Sigmoid colon (tissue), 7 donors: ENCODE data around the gene PFKL. TPM values are rescaled to one million over a fixed set of nuclear protein-coding genes. Genes with fewer than 3 reads are reported as not detected.
A peak's percentile ranks its signal among the peaks of the same experiment; 100 is the strongest.

Experiments
- DNase-seq: peaks from one replicate; pipeline ENCODE4 v3.0.0-alpha.2; 2019
- H3K27ac ChIP-seq, 4 donors: fragments of 200-600 bp; sonication (generic); one replicate each; pipeline ENCODE4 v1.5.1; 2016 to 2019; ENCODE audit warnings: mild to moderate bottlenecking in 1 of 4
- H3K27me3 ChIP-seq, 3 donors: fragments of 200-600 bp; sonication (generic); one replicate each; pipeline ENCODE4 v1.5.1; 2019; ENCODE audit warnings: mild to moderate bottlenecking in 1 of 3
- H3K36me3 ChIP-seq, 4 donors: fragments of 200-600 bp; sonication (generic); one replicate each; pipeline ENCODE4 v1.5.1; 2016 to 2019
- H3K4me1 ChIP-seq, 4 donors: fragments of 200-600 bp; sonication (generic); one replicate each; pipeline ENCODE4 v1.5.1; 2017 to 2019
- H3K4me3 ChIP-seq, 4 donors: fragments of 200-600 bp; sonication (generic); one replicate each; pipeline ENCODE4 v1.5.1; 2017 to 2019; ENCODE audit warnings: mild to moderate bottlenecking in 2 of 4, moderate library complexity in 1 of 4
- H3K9me3 ChIP-seq, 4 donors: fragments of 200-600 bp in 3 of 4; sonication (generic) in 3 of 4; one replicate each; pipeline versions ENCODE4 v1.5.1 to v1.6.1; 2013 to 2019
- EP300 ChIP-seq, 4 donors: sonication (generic); formaldehyde crosslinking; IDR thresholded peaks; one replicate each; pipeline ENCODE4 v1.6.1; 2017; ENCODE audit warnings: antibody characterized with exemption in 4 of 4
- POLR2A ChIP-seq, 2 donors: fragments of 450-650 bp; IDR thresholded peaks; one replicate each; pipeline ENCODE4 v1.6.1; 2016; ENCODE audit warnings: antibody characterized with exemption in 2 of 2, mild to moderate bottlenecking in 2 of 2, moderate library complexity in 2 of 2
- POLR2AphosphoS5 ChIP-seq, 4 donors: sonication (generic); formaldehyde crosslinking; IDR thresholded peaks; one replicate each; pipeline ENCODE4 v1.6.1; 2017; ENCODE audit warnings: antibody characterized with exemption in 4 of 4
- WGBS, 2 donors: extraction: QIAGEN DNeasy Blood & Tissue Kit; methylation state at CpG; one replicate each; pipeline ENCODE4 v1.1.7; 2013; 5-methylcytosine and 5-hydroxymethylcytosine counted together
- intact Hi-C: fragments of 100-400 bp; cut with DNase I; formaldehyde crosslinking; loops from one replicate; pipeline ENCODE4 v1.15.1; 2023
- polyA plus RNA-seq, 3 donors: library from polyadenylated mRNA; stranded (reverse); fragments of 200-250 nt; gene quantifications; one replicate each; pipeline ENCODE4 v1.2.3, GENCODE V29; 2013
- total RNA-seq, 4 donors: library from RNA; depleted of rRNA; stranded (reverse); fragments of >200 nt; gene quantifications; one replicate each; pipeline ENCODE4 v1.1.0, GENCODE V29; 2016
- TF ChIP-seq, protein P1 (sequence below), 4 experiments: fragments of 450-650 bp in 3 of 4; fragments of 200-600 bp in 1 of 4; IDR thresholded peaks; one replicate each; pipeline ENCODE4 v1.5.1; 2016 to 2019; ENCODE audit warnings: antibody characterized with exemption in 4 of 4, mild to moderate bottlenecking in 3 of 4, moderate library complexity in 2 of 4
- donor health status: healthy with polysubstance abuse.
- donor health status: Bipolar disorder and iron deficiency.
- donor health status: healthy.

PFKL gene
- total and polyA plus RNA-seq, 7 donors = 38.0 to 159 (median 69.8) TPM

DNA sequence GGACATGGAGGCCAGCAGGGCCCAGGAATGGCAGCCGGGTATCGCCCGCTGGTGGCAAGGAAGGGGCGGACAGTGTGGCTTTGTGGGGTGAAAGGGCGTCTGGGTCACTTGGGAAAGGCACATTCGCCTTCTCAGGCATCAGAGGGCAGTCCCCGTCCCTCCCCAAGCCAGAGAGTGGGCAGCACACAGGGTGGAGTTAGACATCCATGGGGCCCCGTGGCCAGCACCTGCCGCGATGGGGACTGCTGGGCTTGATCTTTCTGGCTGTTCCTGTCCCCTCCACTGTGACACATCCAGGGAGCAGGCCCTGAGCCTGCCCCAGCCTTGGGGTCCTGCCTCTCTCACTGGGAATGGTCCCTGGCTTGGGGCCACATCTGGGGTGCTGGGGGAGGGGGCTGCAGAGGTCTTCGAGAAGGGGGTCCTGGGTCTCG, 49.6 kb downstream of the PFKL start:
- no peak overlapping the region for H3K27ac ChIP-seq
- H3K9me3 ChIP-seq = no peaks in the 10 kb centered on the region
- 58 to 77% methylated on average over 12 of the region's 12 CpGs for WGBS, 2 donors
- no peak for DNase-seq
- intact Hi-C loops = no loop called here
- H3K4me1 ChIP-seq = peaks cover 0 to 10% (median 6%) of the 10 kb centered on the region in 4 donors
- peaks cover 17 to 72% (median 34%) of the 10 kb centered on the region in 3 donors for H3K27me3 ChIP-seq
- no peak overlapping the region for H3K4me3 ChIP-seq
- TF ChIP-seq POLR2AphosphoS5 (IDR thresholded peaks at IDR 0.05) = no peak
- TF ChIP-seq, protein P1, sequence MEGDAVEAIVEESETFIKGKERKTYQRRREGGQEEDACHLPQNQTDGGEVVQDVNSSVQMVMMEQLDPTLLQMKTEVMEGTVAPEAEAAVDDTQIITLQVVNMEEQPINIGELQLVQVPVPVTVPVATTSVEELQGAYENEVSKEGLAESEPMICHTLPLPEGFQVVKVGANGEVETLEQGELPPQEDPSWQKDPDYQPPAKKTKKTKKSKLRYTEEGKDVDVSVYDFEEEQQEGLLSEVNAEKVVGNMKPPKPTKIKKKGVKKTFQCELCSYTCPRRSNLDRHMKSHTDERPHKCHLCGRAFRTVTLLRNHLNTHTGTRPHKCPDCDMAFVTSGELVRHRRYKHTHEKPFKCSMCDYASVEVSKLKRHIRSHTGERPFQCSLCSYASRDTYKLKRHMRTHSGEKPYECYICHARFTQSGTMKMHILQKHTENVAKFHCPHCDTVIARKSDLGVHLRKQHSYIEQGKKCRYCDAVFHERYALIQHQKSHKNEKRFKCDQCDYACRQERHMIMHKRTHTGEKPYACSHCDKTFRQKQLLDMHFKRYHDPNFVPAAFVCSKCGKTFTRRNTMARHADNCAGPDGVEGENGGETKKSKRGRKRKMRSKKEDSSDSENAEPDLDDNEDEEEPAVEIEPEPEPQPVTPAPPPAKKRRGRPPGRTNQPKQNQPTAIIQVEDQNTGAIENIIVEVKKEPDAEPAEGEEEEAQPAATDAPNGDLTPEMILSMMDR (IDR thresholded peaks at IDR 0.05) = no peak
- no peak for TF ChIP-seq POLR2A (IDR thresholded peaks at IDR 0.05)
- TF ChIP-seq EP300 (IDR thresholded peaks at IDR 0.05) = no peak
- no peaks in the 10 kb centered on the region for H3K36me3 ChIP-seq

DNA sequence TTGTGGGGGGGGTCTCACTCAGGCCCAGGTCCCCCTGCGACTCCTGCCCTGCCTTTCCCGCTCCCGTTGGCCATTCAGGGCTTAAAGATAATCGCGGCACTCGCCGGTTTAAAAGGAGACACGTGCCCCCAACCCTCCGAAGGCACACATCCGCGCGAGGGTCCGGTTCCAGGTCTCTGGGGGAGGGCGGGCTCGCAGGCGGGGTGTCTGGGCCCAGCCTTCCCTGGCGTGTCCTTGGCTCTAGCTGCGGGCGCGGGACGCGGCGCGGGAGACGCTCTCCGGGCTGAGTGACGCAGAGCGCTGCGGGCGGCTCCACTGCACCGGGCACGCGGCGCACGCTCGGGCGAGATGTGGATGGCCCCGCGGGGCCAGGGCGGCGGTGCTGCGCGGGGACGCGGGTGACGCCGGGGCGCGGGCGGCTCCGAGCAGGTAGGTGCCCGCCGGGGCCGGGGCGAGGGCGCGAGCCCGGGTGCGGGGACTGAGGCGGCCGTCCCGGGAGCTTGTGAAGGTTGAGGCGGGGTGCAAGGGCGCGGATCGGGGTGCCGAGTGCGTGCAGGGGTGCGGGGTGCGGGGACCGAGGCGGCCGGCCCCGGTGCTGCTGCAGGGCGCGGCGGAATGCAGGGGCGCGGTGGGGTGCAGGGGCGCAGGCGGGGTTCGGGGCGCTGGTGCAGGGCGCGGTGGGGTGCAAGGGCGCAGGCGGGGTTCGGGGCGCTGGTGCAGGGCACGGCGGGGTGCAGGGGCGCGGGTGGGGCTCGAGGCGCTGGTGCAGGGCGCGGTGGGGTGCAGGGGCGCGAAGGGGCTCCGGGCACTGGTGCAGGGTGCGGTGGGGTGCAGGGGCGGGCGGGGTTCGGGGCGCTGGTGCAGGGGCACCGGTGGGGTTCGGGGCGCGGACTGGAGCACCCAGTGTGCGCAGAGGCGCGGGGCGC, 50.3 kb downstream of the PFKL start:
- H3K27me3 ChIP-seq = peaks cover 17 to 69% (median 34%) of the 10 kb centered on the region in 3 donors
- no peaks in the 10 kb centered on the region for H3K9me3 ChIP-seq
- intact Hi-C loops = no loop called here
- no peak for DNase-seq
- TF ChIP-seq, protein P1 (IDR thresholded peaks at IDR 0.05) = no peak
- TF ChIP-seq POLR2A (IDR thresholded peaks at IDR 0.05) = no peak
- no peak for TF ChIP-seq EP300 (IDR thresholded peaks at IDR 0.05)
- TF ChIP-seq POLR2AphosphoS5 (IDR thresholded peaks at IDR 0.05) = no peak
- peaks cover 0 to 10% (median 6%) of the 10 kb centered on the region in 4 donors for H3K4me1 ChIP-seq
- H3K27ac ChIP-seq = no peak overlapping the region
- H3K4me3 ChIP-seq = peak overlapping the region in 1 of 4 donors; percentile 10
- WGBS, 2 donors = 13 to 17% methylated on average over 113 of the region's 113 CpGs
- H3K36me3 ChIP-seq = no peaks in the 10 kb centered on the region

DNA sequence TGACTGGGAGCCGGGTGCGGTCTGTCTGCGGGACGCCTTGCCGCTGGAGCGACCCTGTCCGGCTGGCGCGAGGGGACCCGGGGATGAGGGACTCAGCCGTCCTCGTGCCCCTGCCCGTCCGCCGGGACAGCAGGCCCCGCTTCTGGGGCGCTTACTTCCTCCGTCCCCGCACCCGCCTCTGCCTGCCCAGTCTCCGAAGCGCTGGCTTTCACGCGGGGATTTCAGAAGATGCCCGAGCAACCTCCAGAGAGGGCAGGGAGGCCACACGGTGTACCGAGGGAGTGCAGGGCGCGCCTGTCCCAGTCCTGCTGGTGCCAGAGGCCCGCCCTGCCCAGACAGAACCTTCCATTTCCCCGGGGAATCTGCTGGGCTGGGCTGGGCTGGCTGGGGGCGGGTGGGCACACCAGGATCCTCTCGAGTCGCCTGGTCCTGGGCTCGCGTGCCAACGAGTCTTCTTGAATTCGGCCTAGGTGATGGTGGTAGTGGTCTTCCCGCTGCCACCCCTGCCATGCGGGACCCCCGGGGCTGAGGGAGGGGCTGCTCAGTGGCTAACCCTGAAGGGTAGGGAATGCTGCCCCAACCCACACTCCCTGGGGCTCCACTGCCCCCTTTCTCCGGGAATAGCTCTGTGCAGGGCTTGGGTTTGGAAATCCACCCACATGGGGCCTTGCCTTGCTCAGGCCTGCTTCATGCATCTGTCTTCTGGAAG, 51.1 kb downstream of the PFKL start:
- intact Hi-C loops = no loop called here
- Histone ChIP-seq H3K27ac (no peak overlapping the region), H3K36me3 (no peaks in the 10 kb centered on the region), H3K27me3 (peaks cover 17 to 61% (median 34%) of the 10 kb centered on the region in 3 donors), H3K4me3 (no peak overlapping the region), H3K4me1 (peaks cover 0 to 10% (median 6%) of the 10 kb centered on the region in 4 donors), H3K9me3 (no peaks in the 10 kb centered on the region)
- TF ChIP-seq POLR2AphosphoS5 (IDR thresholded peaks at IDR 0.05) = no peak
- TF ChIP-seq, protein P1 (IDR thresholded peaks at IDR 0.05) = no peak
- 35 to 41% methylated on average over 42 of the region's 42 CpGs for WGBS, 2 donors
- no peak for DNase-seq

DNA sequence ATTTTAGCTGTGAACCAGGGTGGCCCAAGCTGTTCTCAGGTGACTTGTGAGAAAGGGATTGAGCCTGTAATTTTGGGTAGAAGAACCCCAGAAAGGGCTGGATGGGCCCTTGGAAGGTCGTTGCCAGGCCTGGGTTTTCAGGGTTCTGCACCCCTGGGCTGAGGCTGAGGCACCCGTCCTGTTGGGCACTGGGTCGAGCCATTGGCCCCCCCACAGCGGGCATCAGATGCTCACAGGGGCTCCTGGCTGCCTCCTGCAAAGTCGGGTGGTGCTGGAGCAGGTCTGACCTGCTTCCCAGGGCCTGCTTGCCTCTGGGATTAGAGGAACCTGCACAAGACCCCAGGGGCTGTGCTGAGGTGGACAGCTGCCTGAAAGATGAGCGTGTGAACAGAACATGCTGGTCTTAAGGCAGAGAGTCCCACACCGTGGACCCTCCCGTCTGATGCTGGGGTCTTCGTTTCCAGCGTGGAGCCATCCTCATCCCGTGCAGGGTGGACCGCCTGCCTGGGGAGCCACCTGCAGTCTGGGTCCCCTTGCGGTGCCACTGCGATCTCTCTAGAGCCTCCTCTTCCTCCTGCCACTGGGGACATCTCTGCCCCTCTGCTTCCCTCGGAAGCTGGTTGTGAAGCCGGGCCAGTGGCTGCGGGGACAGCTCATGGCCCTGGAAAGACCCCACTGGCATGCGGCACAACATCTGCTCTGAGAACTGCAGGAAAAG, 51.8 kb downstream of the PFKL start:
- Histone ChIP-seq H3K4me1 (peaks cover 0 to 10% (median 6%) of the 10 kb centered on the region in 4 donors), H3K27ac (no peak overlapping the region), H3K36me3 (no peaks in the 10 kb centered on the region), H3K4me3 (no peak overlapping the region), H3K9me3 (no peaks in the 10 kb centered on the region), H3K27me3 (peaks cover 17 to 54% (median 34%) of the 10 kb centered on the region in 3 donors)
- no peak for TF ChIP-seq EP300 (IDR thresholded peaks at IDR 0.05)
- TF ChIP-seq POLR2AphosphoS5 (IDR thresholded peaks at IDR 0.05) = no peak
- TF ChIP-seq, protein P1 (IDR thresholded peaks at IDR 0.05) = no peak
- TF ChIP-seq POLR2A (IDR thresholded peaks at IDR 0.05) = no peak
- DNase-seq = no peak
- intact Hi-C loops = no loop called here
- 83 to 84% methylated on average over 18 of the region's 18 CpGs for WGBS, 2 donors
